Ramos (cell line): ENCODE data around the gene SYNPO2L.

Experiments
- in situ Hi-C: fragments of 300-500 bp; cut with MboI; formaldehyde crosslinking; loops from one replicate; pipeline ENCODE4 v1.14.3; 2022; ENCODE audit warnings: low sequenced_read_pairs; ENCODE audit not compliant: unreplicated experiment

The SYNPO2L gene

DNA sequence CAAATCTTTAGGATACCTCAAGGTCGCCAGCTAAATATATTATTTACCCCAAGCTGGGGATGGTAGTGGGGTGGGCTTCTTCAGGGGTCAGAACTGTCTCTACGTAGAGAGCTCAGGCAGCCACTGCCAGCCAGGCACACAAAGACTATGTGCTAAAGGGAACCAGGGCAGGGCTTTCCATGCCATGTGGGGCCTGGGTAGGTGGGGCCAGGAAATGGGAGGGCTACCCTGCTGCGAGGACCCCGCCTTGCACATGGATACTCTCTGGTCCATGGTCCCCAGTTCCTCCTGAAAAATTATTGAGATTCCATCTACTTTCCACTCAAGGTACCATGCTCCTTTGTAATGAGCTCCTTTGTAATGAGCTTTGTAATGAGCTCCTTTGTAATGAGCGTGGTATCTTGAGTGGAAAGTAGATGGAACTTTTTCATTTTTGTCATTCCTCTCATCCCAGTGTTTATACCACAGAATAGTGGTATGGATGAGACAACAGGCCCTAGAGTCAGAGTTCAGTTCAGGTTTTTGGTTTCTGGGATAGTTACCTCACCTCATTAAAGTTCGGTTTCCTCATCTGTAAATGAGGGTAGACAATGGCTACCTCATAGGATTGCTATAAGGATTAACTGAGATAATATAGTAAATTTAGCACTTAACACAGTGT, 5.8 kb downstream of the SYNPO2L start:
- in situ Hi-C loops = loop anchor here (10.0 kb wide), 1 partner anchor 395 kb away; the partner anchor contains the start of gene MRPS16

DNA sequence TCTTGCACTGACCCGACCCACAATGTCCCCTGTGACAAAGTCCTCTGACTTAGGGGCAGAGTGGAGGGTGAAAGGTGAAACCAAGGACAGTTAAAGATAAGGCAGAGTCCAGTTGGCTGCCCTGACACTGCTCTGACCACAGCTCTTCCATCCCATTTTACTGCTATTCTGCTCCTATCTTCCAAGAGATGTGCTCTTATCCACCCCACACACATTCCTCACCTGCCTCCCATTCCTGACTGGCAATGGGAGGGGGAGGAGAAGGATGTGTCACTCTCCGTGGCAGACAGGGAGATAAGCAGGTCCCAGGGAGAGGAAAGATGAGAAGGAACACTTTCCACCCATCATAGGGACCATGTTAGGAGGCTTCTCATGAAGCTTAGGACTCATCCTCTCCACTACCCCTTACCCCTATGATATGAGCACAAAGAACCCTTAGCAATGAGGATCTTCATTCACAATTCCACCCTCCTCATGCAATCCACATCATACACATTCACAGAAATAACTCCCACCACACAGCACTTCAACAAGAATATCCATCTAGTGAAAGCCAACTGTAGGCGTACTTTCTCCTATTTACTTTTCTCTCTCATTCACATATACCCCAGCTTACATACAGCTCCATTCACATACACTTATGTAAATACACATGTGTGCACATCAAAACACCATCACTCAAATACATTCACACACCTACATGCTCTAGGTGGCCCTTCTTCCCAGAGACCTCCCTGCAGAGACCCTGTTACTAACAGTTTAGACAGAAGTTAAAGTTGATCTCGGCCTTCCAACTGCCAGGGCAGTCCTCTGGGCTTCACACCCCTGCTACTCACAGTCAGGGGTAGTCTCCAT, 6.6 kb downstream of the SYNPO2L start:
- in situ Hi-C loops = loop anchor here (10.0 kb wide), 1 partner anchor 394 kb away; the partner anchor contains the start of gene MRPS16

DNA sequence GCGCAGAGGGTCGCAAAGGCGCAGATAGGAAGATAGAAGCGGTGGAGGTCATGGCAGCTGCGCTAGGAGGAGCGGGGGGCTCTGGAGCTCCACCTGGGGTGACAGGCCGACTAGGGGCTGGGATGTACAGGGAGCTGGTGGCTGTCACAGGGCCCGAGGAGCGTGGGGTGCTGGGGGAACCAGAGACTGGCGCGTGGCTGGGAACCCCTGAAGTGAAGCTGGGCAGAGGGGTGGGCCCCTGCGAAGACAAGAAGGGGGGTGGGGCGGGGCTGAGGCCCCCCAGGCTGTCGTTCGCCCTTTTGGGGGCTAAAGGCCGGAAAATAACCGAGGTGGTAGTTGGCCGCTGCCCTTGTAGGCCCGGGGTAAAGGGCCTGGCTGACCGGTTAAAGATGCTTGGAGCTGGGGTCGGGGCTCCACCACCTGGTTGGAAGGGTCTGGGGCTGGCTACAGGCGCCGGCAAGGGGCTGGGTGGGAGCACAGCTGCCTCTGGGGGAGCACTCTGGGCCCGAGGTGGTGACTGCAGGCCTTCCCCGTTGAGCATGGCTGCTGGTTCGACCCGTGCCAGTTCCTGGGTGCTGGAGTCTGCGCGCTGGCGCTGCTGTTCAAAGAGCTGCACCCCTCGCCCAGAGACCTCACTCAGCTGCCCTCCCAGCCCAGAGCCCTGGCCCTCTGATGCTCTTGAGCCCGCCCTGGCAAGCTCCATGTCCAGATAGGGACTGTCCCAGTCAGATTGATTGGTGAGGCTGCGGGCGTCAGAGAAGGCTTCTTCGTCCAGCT, 7.8 kb downstream of the SYNPO2L start:
- in situ Hi-C loops = loop anchor here (10.0 kb wide), 1 partner anchor 393 kb away; the partner anchor contains the start of gene MRPS16

DNA sequence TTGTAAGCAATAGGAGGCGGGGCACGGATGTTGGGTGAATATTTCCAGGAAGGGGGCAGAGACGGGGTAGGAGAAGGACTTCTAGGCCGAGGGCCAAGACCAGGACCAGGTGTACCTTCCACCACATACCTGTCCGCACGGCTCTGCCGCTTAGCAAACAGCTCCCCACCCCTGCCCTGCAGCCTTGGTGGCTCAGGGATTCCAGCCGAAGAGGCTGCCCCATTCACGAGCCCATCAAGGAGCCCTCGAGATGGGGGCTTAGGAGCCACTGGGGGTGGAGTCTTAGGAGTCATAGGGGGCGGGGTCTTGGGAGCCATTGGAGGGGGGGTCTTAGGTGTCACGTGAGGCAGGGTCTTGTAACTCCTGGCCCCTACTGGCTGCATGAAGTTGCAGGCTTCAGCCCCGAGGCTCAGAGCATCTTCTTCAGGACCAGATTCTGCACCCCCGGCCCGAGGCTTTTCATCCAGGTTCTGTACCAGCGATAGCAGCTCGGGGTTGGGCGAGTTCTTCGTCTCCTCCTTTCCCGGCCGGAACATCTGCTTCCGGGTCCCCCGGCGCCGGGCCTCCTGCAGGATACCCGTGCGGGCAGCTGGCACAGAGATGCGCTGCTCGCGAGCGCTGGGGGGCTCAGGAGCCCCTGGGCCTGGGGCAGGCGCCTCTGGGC, 8.5 kb downstream of the SYNPO2L start:
- in situ Hi-C loops = loop anchor here (10.0 kb wide), 1 partner anchor 393 kb away; the partner anchor contains the start of gene MRPS16

DNA sequence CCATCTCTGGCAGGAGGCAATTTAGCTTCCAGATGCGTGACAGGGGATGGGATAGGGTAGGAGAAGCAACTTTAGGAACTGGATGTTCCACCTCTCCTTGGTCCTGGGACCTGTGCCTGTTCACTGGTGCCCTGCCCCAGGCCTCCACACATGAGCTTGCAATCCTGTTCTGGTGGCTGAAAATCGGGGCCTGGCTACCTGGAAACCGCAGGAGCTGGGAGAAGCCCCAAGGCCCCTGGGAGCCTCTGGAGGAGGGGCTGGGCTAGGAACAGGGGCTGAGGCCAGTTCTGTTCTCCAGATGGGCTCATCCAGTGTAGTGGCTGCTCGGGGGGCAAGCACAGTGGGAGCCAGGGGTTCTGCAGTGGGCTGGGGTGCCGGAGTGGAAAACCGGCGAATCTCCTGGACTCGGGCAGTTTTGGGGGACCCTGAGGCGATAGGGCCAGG, 9.2 kb downstream of the SYNPO2L start:
- in situ Hi-C loops = loop anchor here (10.0 kb wide), 1 partner anchor 392 kb away; the partner anchor contains the start of gene MRPS16

DNA sequence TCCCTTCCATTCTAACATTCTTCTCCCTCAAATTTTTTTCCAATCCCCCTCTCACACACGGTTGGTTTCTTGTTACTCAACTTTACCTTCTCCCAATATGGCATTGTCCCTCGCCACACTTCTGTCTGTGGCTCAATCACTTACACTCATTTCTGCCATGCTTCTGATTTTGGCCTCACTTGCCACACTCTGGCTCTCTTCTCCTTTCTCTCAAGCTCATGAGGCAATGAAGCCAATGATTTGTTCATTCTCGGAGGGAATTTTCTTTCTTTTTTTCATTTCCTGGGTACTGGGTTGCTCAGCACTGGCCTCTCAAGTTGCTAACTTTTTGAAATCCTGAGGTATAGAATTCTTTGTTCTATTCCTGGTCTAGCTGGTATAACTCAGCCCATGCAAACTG, 10.6 kb downstream of the SYNPO2L start:
- in situ Hi-C loops = loop anchor here (10.0 kb wide), 1 partner anchor 390 kb away; the partner anchor contains the start of gene MRPS16

DNA sequence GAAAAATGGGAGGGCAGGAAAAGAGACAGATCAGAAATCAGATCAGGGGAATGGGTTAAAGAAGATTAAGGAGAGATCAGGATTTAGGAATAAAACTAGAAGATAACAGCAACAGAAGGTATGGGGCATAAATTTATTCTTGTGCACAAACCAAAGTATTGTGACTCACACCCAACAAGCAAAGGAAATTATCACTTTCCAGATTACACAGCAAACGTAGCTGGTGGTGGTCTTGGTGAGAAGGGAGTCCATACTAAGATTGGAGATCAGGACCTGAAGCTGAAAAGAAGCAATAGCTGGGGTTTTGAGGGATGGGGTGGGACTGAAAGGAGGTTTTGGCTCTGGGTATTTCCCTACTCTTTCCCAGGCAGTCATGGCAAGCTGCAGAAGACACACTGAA, 11.1 kb downstream of the SYNPO2L start:
- in situ Hi-C loops = loop anchor here (5.0 to 10.0 kb wide), 2 partner anchors 107 to 390 kb away; partner anchors contain the start of gene MRPS16

DNA sequence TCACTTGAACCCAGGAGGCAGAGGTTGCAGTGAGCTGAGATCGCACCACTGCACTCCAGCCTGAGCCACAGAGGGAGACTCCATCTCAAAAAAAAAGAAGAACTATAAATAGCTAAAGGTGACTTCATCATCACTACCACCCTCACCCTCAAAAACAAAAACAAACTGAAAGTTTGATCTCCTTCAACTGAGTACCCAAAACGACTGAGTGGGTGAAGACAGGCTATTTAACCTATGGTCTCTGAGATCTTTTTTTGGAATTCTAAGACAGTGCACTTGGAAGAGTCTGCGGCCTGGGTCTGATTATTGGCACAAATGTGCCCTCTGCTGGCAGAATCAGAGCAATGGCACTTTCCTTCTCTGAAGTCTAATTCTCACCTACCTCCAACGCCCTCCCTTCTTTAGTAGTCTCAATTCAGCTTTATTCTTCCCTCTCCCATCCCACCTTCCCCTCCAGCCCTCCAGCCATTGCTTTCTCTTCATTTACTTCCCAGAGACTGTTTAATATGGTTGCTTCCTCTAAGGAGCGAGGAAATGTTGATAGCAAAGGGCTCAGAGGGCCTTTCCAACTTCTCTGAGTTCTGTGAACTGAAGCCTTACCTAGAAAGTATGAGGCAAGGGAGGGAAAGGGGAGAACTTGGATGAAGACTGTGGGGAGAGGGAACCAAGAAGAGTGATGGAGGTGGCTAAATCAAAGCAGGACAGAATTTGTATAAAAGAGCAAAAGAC, 11.7 kb downstream of the SYNPO2L start:
- in situ Hi-C loops = loop anchor here (5.0 to 10.0 kb wide), 2 partner anchors 107 to 389 kb away; partner anchors contain the start of gene MRPS16

DNA sequence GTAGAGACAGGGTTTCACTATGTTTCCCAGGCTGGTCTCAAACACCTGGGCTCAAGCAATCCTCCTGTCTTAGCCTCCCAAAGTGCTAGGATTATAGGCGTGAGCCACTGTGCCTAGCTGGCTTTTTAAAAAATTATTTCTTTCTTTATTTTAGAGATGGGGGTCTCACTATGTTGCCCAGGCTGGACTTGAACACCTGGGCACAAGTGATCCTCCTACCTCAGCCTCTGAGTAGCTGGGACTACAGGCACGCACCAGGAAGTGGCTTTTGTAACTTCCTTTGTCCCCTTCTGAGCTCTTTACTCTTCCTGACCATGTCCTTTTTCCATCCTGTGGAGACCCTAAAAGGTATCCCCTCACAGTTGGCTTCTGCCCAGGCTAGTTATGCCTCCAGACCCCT, 12.5 kb downstream of the SYNPO2L start:
- in situ Hi-C loops = loop anchor here (5.0 to 10.0 kb wide), 2 partner anchors 106 to 389 kb away; partner anchors contain the start of gene MRPS16

DNA sequence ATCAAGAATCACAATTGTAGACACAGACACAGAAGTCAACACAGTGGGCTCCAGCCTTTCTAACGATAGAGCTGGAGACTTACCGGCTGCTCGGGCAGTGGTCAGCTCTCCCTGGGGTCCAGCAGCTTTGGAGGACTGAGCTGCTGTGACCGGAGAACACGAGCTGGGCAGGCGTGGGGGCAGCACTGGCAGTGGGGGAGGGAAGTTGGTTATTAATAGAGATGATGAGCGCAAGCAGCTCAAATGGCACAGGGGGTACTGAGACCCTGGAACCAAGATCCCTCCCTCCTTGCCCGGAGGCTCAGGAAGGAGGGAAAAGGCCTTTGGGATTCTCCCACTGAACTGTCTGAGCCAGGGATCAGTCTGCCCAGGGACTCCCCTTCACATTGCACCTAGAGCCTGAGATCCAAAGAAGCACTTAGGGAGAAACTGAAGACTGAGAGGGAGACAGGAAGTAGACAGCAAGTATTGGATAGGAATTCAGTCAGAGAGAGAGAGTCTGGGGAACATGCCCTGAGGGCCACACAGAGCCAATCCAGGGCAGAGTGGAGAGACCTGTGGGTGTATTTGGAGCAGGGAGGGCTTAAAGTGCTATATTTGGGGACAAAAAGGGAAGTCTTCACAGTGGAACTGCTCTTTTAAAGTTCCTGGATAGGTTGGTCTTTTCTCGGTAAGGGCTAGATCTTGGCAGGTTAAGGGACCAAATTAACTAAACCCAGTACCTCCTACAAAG, 14.3 kb downstream of the SYNPO2L start, which contains the start of gene MYOZ1:
Gene MYOZ1 (minus strand): TSS at position 147 of the 733 bp plus-strand sequence. CDS start 1,457 bp downstream, outside the sequence.
- in situ Hi-C loops = loop anchor here (5.0 to 10.0 kb wide), 2 partner anchors 104 to 387 kb away; partner anchors contain the start of gene MRPS16

DNA sequence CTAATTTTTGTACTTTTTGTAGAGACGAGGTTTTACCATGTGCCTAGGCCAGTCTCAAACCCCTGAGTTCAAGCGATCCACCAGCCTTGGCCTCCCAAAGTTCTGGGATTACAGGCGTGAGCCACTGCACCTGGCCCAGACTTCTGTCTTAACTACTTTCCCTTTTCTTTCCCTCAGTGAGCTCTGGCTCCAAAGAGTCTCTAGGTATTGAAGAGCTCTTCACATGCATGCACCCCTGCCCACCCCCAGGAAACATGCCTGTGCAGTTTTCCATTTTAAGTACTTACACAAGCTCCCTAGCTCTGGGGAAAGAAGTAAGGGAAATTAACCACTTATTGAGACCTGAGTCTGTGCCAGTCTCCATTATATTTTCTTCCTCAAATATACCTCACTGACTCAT, 16.5 kb downstream of the SYNPO2L start:
- in situ Hi-C loops = no loop called here

DNA sequence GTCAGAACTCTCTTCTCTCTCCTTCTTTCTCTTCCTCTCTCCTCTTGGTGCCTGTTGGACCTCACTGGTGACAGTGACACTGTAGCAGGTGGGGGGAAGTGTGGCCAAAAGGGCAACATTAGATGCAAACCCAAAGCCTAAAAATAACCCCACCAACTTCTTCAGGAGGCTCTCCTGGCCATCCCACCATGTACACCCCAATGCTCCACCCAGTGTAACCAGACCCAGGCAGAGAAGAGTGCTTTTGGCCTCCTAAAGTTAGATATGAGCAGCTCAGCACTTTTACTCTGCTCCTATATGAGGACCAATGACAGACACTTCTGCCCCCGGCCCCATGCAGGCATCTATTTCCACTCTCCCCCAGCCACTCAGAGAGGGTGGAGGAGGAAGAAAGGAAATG, 20.0 kb downstream of the SYNPO2L start:
- in situ Hi-C loops = no loop called here

DNA sequence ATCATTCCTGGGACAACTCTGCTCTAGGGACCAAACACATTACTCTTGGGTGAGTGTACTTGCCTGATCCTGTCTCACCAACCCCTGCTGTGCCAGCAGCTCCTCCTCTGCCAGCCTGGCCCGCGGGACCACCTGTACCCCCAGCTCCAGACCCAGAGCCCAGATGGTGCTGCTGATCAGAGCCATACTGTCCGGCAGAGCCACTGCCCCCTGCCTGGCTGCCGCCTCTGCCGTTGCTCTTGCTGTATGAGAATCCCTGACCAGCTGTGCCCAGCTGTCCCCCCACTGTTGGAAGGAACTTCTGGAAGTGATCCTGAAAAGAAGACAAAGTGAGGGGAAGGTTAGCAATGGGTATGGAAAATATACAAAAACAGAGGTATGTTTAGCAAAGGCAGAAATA, 21.4 kb downstream of the SYNPO2L start:
- in situ Hi-C loops = no loop called here

DNA sequence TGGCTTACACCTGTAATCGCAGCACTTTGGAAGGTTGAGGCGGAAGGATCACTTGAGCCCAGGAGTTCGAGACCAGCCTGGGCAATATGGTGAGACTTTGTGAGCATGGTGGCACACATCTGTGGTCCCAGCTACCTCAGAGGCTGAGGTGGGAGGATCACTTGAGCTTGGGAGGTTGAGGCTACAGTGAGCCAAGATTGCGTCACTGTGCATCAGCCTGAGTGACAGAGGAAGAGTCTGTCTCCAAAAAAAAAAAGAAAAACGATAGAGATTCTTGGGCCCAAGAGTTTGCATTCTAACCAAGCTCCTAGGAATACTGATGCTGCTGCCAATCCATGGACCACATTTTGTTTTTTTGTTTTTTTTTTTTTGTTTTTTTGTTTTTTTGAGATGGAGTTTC, 26.7 kb downstream of the SYNPO2L start:
- in situ Hi-C loops = no loop called here

DNA sequence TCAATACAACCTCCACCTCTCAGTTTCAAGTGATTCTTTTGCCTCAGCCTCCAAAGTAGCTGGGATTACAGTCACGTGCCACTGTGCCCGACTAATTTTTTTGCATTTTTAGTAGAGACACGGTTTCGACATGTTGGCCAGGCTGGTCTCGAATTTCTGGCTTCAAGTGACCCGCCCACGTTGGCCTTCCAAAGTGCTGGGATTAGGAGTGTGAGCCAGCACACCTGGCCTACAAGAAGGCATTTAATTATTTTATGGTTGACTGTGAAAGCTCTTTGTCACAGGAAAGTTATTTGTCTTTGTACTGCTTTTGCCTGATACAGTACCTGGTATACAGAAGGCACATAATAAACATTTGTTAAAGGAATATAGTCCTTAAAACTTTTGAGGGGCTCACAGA, 27.4 kb downstream of the SYNPO2L start:
- in situ Hi-C loops = no loop called here

DNA sequence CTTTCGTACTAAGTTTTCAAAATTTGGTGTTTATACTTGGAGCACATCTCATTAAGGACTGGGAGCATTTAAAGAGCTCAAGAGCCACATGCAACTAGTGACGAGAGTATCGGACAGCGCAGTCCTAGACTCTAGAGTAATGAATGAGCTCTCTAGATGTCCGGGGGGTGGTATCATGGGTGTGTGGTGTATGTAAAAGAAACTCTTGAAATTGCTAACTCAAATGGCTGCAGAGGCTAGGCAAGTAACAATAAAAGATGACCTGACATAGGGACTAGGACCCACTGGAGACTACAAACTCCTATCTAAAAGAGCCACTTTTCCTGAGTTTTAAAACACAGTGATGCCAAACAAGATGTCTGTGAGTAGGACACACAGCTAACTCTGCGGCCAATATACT, 28.5 kb downstream of the SYNPO2L start:
- in situ Hi-C loops = no loop called here

DNA sequence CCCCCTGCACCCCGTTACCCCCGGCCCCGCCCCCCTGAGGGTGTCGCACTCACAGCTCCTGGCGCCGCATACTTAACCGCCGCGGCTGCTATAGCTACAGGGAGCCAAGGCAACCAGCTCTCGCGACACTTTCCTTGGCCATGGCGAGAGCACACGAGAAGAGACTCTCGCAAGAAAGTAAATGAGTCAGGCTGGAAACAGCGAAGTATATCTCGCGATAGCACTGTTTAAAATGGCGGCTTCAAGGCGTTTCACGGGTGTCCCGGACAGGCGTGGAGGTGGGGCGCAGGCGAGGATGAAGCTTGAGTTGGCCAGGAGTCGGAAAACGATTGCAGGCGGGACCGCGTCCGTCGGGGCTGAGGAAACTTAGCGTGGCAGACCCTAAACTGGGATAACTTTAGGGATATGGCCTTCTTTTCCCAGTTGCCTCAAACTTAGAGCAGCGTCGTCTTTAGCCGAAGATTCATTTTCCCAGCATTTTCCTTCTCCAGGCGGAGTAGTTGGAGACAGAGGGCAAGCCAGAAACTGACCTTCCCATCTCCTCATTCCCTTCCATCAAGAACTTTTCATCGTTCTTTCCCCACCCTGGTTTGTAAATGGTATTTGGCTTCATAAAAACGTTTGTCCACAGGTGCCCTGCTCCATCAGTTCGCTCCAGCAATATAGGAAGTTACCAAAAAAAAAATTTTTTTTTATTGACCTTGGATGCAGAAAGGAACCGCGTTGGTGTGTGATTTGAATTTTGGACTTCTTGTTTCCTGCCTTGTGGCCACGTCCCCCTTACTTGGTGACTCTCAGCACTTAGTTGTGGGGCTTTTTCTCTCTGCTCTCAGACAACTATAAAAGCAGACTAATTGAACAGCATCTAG, 29.7 kb downstream of the SYNPO2L start:
- in situ Hi-C loops = no loop called here
